Osteoblast (primary cell): ENCODE measurements around the gene AGAP3. TPM values are rescaled to one million over a fixed set of nuclear protein-coding genes. Genes with fewer than 3 reads are reported as not detected.

Source experiments
- DNase-seq: peaks from one replicate; pipeline ENCODE4 v3.0.0; 2011; ENCODE audit warnings: low spot score, mixed read lengths; ENCODE audit not compliant: insufficient read length; ENCODE audit errors: missing footprints
- H2AFZ ChIP-seq: 2 replicates; pipeline ENCODE4 v1.6.0; 2011; ENCODE audit warnings: mild to moderate bottlenecking, low read length
- H3K27ac ChIP-seq: 2 replicates; pipeline ENCODE4 v1.5.1; 2011; ENCODE audit warnings: mild to moderate bottlenecking, low read depth, low read length, moderate library complexity
- H3K27me3 ChIP-seq: 2 replicates; pipeline ENCODE4 v1.6.0; 2012; ENCODE audit warnings: mild to moderate bottlenecking, control low read depth, inconsistent platforms, low read length, moderate library complexity; ENCODE audit not compliant: insufficient read depth
- H3K36me3 ChIP-seq: 2 replicates; pipeline ENCODE4 v1.5.1; 2011; ENCODE audit warnings: mild to moderate bottlenecking, low read length, control low read depth, moderate library complexity; ENCODE audit not compliant: insufficient read depth
- H3K4me1 ChIP-seq: 2 replicates; pipeline ENCODE4 v1.5.1; 2011; ENCODE audit warnings: mild to moderate bottlenecking, low read length, control low read depth, moderate library complexity; ENCODE audit not compliant: insufficient read depth
- H3K4me2 ChIP-seq: 2 replicates; pipeline ENCODE4 v1.6.0; 2011; ENCODE audit warnings: mild to moderate bottlenecking, low read length; ENCODE audit not compliant: insufficient read depth
- H3K4me3 ChIP-seq: fragments of 200-600 bp; sonication (generic); 3 replicates; pipeline ENCODE4 v1.5.1; 2012; ENCODE audit warnings: mild to moderate bottlenecking, low read length, inconsistent platforms; ENCODE audit not compliant: insufficient read depth
- H3K79me2 ChIP-seq: 2 replicates; pipeline ENCODE4 v1.6.0; 2012; ENCODE audit warnings: mild to moderate bottlenecking, low read length, control low read depth, inconsistent platforms; ENCODE audit not compliant: insufficient read depth
- H3K9me3 ChIP-seq: 2 replicates; pipeline ENCODE4 v1.5.1; 2011; ENCODE audit warnings: low read depth, low read length, control low read depth
- H4K20me1 ChIP-seq: 2 replicates; pipeline ENCODE4 v1.6.0; 2012; ENCODE audit warnings: mild to moderate bottlenecking, low read length, control low read depth; ENCODE audit not compliant: insufficient read depth
- CTCF ChIP-seq: IDR thresholded peaks from 2 replicates; pipeline ENCODE4 v1.5.1; 2011; ENCODE audit warnings: mild to moderate bottlenecking, low read depth, low read length, moderate library complexity; ENCODE audit errors: extremely low read depth
- total RNA-seq: library from RNA; depleted of rRNA; stranded (reverse); fragments of >200 nt; gene quantifications from 2 replicates; pipeline ENCODE4 v1.2.3, GENCODE V29; 2012

AGAP3 gene
- total RNA-seq, 1 donor: 39.8 TPM

- Histone ChIP-seq H3K36me3 (peaks cover 48% of the 10 kb centered on the region), H3K27me3 (no peaks in the 10 kb centered on the region)
- TF ChIP-seq CTCF: no peak
These were observed 53.0 kb downstream of the AGAP3 start for GRCh38 chr7:151139071-151139790.

GRCh38 chr7:151139791-151140190, 53.5 kb downstream of the AGAP3 start:
- H3K4me2 ChIP-seq: no peak overlapping the region
- peaks cover 45% of the 10 kb centered on the region for H3K36me3 ChIP-seq
- no peaks in the 10 kb centered on the region for H3K79me2 ChIP-seq
- peaks cover 7% of the 10 kb centered on the region for H4K20me1 ChIP-seq
- H3K27me3 ChIP-seq: no peaks in the 10 kb centered on the region
- DNase-seq: no peak
- no peak overlapping the region for H3K4me3 ChIP-seq
- no peaks in the 10 kb centered on the region for H3K4me1 ChIP-seq
- no peaks in the 10 kb centered on the region for H3K9me3 ChIP-seq
- no peak overlapping the region for H3K27ac ChIP-seq
- TF ChIP-seq CTCF: no peak
- H2AFZ ChIP-seq: no peak overlapping the region

More at GRCh38 chr7:151139071-151139790, 53.0 kb downstream of the AGAP3 start:
- H3K4me1 ChIP-seq: no peaks in the 10 kb centered on the region
- no peaks in the 10 kb centered on the region for H3K79me2 ChIP-seq
- no peaks in the 10 kb centered on the region for H3K9me3 ChIP-seq
- H3K4me3 ChIP-seq: no peak overlapping the region
- DNase-seq: peak; percentile 80
- H3K4me2 ChIP-seq: no peak overlapping the region
- H4K20me1 ChIP-seq: peaks cover 7% of the 10 kb centered on the region
- H3K27ac ChIP-seq: no peak overlapping the region
- no peak overlapping the region for H2AFZ ChIP-seq

DNA sequence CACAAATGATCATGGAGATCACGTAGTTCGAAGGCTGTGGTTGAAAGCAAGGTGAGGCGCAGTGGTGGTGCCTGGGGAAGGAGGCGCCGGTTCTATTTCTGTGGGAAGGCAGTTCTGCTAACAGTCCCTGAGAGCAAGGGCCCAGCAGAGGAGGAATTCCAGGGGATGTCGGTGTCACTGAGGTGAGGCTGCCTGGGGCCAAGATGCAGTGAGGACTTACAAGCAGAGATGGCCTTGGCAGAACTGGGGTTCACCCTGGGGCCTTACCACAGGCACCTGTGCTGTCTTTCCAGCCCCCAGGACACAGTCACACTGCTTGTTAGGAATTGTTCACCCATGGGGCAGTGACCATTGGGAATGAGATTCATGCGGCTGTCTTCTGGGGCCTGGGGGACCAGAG, 54.6 kb downstream of the AGAP3 start:
- no peak for DNase-seq
- H3K9me3 ChIP-seq: no peaks in the 10 kb centered on the region
- no peaks in the 10 kb centered on the region for H3K27me3 ChIP-seq
- no peaks in the 10 kb centered on the region for H4K20me1 ChIP-seq
- no peaks in the 10 kb centered on the region for H3K4me1 ChIP-seq
- no peak overlapping the region for H2AFZ ChIP-seq
- H3K4me2 ChIP-seq: no peak overlapping the region
- peaks cover 35% of the 10 kb centered on the region for H3K36me3 ChIP-seq
- no peaks in the 10 kb centered on the region for H3K79me2 ChIP-seq
- no peak for TF ChIP-seq CTCF
- no peak overlapping the region for H3K27ac ChIP-seq
- H3K4me3 ChIP-seq: no peak overlapping the region

- no peak for TF ChIP-seq CTCF
- H3K4me1 ChIP-seq: no peaks in the 10 kb centered on the region
- no peaks in the 10 kb centered on the region for H3K79me2 ChIP-seq
- no peaks in the 10 kb centered on the region for H3K9me3 ChIP-seq
- no peak overlapping the region for H3K4me3 ChIP-seq
- peaks cover 31% of the 10 kb centered on the region for H3K36me3 ChIP-seq
- no peak overlapping the region for H2AFZ ChIP-seq
- H3K27me3 ChIP-seq: no peaks in the 10 kb centered on the region
- no peak overlapping the region for H3K4me2 ChIP-seq
- H4K20me1 ChIP-seq: no peaks in the 10 kb centered on the region
- no peak for DNase-seq
- H3K27ac ChIP-seq: no peak overlapping the region
These were observed 55.1 kb downstream of the AGAP3 start for GRCh38 chr7:151141311-151141854.
